ENCODE measurements around the gene PHF20. TPM values are rescaled to one million over a fixed set of nuclear protein-coding genes. Genes with fewer than 3 reads are reported as not detected.

The PHF20 gene
- total and polyA plus RNA-seq, 2 of the 13 experiments (the other 11 are each of a cell fraction or from before 2014, with no cell fraction given) = 22.8 to 34.1 TPM

- TF ChIP-seq ZNF281 (CRISPR knock-in tag; IDR thresholded peaks at IDR 0.05; ENCODE audit: borderline replicate concordance) (no peak), TARDBP (CRISPR knock-in tag; IDR thresholded peaks at IDR 0.05) (no peak), NONO (IDR thresholded peaks at IDR 0.05) (no peak), NONO (CRISPR knock-in tag; conservative IDR thresholded peaks at IDR 0.05) (no peak), ZNF24 (IDR thresholded peaks at IDR 0.05) (no peak), ZNF407 (CRISPR knock-in tag; IDR thresholded peaks at IDR 0.05; ENCODE audit: not compliant biosample characterization) (no peak), ZNF607 (CRISPR knock-in tag; IDR thresholded peaks at IDR 0.05; ENCODE audit: borderline replicate concordance) (no peak), ZNF652 (CRISPR knock-in tag; IDR thresholded peaks at IDR 0.05; ENCODE audit: borderline replicate concordance, low read depth) (no peak), ZNF12 (CRISPR knock-in tag; IDR thresholded peaks at IDR 0.05) (no peak), ZNF18 (CRISPR knock-in tag; IDR thresholded peaks at IDR 0.05; ENCODE audit: insufficient replicate concordance) (peak; percentile 55), ZNF670 (CRISPR knock-in tag; IDR thresholded peaks at IDR 0.05; ENCODE audit: borderline replicate concordance) (no peak), REPIN1 (CRISPR knock-in tag; IDR thresholded peaks at IDR 0.05; ENCODE audit: borderline replicate concordance, low read depth) (no peak), TAF15 (IDR thresholded peaks at IDR 0.05; ENCODE audit: low read depth, low read length, poor library complexity, severe bottlenecking) (no peak), EZH2 (conservative IDR thresholded peaks at IDR 0.05; ENCODE audit: low read depth, low read length) (no peak), RAD21 (CRISPR knock-in tag; IDR thresholded peaks at IDR 0.05) (peak; percentile 30; the same call in 1 of the 2 replicates), ZNF143 (CRISPR knock-in tag; IDR thresholded peaks at IDR 0.05) (no peak), LBX2 (CRISPR knock-in tag; IDR thresholded peaks at IDR 0.05; ENCODE audit: borderline replicate concordance) (no peak), TOPORS (CRISPR knock-in tag; IDR thresholded peaks at IDR 0.05) (no peak)
Observed at GRCh38 chr20:35734374-35734773, 37.4 kb upstream of the PHF20 start (continued).
